Cortex of kidney (tissue), 1 donor: ENCODE measurements around the gene MUL1.
"Not testable (repeated sequence)": the region's sequence is repeated elsewhere in the genome, so short reads cannot be mapped to it uniquely, and the experiment has no call there.

Experiments
- DNase-seq: peaks from one replicate; lab custom pipeline; 2025; lab: John Stamatoyannopoulos, UW

The MUL1 gene, protein sequence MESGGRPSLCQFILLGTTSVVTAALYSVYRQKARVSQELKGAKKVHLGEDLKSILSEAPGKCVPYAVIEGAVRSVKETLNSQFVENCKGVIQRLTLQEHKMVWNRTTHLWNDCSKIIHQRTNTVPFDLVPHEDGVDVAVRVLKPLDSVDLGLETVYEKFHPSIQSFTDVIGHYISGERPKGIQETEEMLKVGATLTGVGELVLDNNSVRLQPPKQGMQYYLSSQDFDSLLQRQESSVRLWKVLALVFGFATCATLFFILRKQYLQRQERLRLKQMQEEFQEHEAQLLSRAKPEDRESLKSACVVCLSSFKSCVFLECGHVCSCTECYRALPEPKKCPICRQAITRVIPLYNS

DNA sequence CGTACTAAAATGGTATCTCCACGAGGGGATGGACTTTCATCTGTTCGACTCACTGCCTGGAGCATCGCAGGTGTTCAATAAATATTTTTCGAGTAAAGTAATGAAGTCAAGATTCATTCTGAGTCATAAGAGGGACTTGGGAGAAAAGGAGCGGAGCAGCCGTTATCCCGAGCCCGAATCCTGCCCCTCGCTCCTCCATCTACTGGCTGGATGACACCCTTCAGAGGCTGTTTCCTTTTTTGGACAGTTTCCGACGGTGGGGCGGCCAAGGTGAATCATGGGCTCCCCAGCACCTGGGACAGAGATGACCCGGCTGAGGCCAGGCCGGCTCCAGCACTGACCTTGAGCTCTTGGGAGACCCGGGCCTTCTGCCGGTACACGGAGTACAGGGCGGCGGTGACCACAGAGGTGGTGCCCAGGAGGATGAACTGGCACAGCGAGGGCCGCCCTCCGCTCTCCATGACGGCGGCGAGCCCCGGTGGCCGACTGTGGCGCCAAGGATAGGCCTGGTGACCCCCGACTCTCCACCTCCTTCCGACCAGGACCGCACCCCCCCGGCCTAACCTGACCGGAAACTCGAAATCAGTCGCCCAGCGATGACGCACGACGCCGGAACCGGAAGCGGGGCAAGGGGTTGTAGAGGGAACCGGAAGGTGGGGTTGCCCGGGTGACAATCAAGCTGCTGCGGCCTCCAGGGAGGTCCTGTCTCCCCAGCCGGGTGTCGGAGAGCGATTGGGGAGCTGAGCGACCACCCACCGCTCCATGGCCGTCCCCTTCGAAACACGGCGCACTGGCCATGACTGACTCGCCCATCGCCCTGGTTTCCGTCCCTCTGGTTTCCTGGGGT is at the start of gene MUL1:
MUL1 (minus strand) TSS at position 588 of the 847 bp plus-strand sequence; CDS start at position 461, 127 bp downstream.
- peak; percentile 30 for DNase-seq

DNA sequence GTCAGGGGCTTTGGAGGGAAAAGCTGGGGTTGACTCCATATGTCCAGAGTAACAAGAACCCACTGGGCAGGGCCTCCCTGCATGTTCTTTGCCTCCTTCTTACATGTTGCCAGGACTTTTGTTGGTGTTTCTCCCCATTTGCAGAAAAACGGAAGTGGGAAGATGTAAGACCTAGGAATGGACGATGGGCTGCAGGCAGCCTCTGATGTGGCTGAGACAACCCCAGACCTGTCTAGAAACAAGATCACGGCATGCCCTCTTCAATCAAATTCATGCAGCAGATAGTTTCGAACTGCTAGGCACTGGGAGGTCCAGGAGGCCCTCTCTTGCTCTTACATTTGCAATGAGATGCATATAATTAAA is 47.8 kb upstream of the MUL1 start:
- no peak for DNase-seq

DNA sequence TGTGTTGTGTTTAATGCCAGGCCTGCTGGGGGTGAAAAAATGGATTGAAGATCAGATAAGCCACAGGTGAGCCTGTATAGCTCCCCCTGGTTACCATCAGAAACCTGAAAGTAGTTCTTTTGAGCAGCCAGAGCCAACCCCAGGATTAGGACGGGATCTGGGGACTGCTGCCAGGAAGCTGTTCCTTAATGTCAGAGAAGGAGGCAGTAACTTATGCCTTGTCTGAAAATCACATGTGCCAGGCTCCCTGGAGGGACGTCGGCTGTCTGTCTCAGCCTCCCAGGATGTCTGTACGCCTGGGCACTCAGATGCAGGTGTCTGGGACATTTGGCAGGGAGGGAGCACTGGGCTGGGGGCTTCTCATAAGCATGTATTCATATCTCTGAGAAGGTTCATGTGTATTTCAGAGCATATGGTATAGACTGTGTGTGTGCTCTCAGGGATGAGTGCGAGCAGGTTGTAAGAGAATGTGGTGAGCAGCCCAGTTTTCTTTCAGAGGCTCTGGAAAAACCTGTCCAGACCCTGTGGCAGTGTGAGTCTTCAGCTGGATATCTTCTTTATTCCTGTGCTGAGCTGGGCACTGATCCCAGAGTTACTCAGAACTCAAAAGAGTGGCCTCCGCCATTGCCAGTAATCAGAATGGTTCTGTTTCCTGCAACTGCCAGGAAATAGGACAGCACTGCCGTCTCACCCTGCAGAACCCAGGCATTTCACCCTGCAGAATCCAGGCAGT is 47.2 kb upstream of the MUL1 start:
- DNase-seq = no peak

DNA sequence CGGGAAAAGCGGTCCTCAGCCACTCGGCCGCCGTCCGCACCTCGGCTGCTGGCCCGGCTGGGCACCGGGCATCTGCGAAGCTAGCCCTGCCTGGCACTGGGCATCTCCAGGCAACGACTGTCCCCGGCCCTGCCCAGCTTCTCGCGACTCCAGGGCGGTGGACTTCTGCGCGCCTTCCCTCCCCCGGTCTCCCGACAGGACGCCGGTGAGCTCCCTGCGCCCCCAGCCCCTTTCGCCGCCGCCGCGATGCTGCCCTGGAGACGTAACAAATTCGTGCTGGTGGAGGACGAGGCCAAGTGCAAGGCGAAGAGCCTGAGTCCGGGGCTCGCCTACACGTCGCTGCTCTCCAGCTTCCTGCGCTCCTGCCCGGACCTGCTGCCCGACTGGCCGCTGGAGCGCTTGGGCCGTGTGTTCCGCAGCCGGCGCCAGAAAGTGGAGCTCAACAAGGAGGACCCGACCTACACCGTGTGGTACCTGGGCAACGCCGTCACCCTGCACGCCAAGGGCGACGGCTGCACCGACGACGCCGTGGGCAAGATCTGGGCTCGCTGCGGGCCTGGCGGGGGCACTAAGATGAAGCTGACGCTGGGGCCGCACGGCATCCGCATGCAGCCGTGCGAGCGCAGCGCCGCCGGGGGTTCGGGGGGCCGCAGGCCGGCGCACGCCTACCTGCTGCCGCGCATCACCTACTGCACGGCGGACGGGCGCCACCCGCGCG is 44.9 kb upstream of the MUL1 start:
- DNase-seq = no peak

DNA sequence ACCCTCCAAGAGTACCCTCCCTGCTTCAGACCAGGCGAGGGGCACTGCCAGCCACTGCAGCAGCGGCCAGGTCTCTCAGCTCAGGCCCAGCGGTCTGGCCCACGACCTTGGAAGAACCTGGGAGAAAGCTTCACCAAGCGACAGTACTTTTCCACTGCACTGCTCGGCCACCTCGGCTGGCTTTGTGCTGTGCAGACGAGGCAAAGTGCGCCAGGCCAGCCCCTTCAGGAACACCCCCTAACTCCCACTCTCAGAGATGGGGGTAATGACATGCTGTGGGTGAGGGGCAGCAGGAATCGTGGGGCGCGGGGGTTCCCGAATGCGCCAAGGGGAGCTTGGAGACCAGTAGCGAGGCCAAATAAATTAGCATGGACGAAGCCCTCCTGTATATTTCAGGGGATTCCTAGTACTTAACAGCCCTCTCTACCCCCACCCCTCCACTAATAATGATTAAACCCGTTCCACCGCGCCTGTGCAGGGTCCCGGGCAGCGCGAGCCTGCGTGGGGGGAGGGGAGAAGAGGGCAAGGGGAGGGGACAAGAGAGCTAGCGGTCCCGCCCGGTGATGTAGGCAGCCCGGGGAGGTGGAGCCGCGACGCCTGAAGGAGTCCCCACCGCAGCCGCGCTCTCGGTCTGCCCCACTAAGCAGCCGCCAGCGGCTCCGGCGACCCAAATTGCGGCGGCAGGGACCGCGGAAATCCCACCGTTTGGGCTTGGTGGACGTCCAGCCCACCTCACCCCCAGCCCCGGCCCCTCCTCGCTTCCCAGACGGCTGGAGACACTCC is 44.2 kb upstream of the MUL1 start, which contains the start of gene FAM43B:
FAM43B (plus strand) TSS at position 629 of the 783 bp plus-strand sequence. CDS start 401 bp downstream, outside the sequence.
- no peak for DNase-seq

DNA sequence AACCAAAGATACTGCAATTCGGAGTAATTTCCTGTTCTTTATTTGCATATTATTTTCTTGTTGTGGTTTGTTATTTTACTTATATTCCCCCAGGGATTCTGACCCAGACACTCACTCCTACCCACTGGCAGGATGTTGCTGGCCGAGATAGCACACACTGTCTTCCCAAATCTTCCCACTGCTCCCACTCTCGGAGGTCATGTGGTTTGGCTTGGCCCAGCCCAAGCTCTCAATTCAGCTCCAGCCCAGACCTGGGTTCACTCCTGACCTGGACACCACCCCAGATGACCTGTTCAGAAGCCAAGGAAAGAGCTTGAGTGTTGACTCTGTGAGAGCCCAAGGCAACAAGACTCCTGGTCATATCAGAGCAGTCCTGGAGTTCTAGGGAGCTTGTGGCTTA is 43.2 kb upstream of the MUL1 start:
- DNase-seq = no peak

DNA sequence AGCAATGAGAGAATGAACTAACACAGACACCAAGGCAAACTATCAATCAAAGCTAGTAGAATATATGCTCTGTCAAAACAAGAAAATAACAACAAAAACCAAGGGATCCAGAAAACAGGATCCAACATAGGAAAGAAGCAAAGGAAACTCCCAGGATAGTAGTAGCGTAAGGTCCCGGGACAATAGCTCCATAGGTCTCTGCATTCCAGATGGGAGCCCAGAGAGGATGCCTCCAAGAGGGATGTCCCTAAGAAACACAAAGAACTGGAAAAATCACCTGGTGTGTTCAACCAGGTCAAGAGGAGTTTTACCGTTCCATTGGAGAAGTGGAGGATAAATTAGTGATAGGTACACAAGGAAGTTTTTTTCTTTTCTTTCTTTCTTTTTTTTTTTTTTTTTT is 38.7 kb upstream of the MUL1 start:
- DNase-seq = no peak

DNA sequence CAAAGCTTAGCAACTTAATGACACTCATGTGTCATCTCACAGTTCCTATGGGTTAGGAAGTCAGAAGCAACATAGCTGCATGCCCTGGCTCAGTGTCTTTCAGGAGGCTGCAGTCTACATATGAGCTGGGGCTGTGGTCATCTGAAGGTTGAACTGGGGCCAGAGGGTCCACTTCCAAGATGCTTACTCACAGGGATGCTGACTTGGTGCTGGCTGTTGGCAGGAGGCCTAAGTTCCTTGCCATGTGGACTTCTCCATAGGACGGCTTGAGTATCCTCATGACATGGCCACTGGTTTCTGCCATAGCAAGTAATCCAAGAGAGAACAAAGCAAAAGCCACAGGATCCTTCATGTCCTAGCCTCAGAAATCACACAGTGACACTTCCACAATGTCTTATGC is 32.3 kb upstream of the MUL1 start:
- no peak for DNase-seq

DNA sequence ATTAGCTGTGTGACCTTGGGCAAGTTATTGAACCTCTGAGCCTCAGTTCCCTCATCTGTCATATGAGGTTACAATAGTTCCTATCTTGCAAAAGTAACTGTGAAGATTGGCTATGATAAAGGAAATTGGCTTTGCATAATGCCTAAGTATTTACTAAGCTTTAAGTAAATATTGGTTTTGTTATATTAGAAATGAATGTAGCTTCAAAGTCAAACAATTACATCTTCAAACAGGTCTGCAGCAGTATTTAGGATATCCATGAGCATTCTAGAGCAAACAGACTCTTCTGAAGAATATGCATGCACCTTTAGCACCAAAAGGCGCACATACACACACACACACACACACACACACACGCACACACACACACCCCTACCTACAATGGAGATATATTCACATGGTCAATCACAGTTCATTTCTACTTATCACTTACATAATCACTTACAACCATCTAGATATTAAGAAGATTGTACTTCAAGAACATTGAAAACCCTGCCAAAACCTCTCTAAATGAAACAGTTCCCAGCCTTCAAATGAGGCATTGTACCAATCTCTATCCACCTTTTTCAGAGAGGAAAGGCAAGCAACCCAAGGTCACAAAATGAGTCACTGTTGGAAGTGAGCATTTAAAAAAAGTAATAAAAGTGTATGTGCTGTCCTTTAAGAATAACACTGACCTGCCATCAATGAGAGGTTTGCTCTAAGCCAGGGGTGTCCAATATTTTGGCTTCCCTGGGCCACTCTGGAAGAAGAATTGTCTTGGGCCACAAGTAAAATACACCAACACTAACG is 31.0 kb upstream of the MUL1 start:
- DNase-seq = no peak

DNA sequence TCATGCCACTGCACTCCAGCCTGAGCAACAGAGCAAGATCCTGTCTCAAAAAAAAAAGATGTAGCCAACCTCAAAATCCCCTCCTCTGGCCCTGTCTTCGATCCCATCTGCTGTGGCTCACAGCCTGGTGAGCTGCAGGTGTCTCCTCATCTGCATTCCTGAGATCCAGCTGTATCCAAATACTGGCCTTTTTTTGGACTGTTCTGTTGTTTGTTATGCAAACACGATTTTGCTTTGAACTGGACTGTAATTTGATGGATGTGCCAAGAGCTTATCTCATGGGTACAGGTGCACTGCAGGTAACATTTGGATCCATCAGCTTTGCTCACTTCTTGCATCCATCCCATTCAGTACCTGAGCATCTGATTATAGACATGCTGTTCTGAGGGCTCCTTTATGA is 30.3 kb upstream of the MUL1 start:
- DNase-seq = no peak

DNA sequence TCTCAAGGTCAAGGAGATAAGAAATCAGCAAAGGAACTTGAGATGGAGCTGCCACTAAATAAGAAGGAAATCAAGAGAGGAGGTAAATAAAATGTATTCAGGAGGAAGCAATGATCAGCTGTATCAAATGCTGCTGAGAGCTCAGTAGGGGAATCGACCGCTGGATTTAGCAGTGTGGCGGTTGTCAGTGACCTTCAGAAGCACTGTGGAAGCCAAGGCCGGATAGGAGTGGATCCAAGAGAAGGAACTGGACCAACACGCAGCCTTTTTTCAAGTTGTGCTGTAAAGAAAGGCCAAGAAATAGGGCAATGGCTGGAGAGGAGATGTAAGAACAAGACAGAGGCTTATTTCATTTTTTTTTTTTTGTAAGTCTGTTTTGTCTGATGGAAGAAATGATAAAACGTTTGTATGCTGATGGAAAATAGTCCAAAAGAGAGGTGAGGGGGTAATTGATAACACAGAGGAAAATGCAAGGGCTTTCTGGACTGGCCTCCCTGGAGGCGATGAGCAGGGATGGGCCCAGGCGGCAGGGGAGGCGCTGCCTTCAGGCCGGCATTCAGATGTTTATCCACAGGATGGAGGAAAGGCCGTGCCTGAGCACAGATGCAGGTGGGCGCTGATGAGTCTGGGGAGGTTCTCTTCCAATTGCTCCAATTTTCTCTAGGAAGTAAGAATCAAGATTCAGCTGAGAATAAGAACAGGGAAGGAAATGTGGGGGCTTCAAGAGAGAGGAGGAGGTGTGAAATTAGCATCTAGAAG is 26.9 kb upstream of the MUL1 start:
- no peak for DNase-seq

DNA sequence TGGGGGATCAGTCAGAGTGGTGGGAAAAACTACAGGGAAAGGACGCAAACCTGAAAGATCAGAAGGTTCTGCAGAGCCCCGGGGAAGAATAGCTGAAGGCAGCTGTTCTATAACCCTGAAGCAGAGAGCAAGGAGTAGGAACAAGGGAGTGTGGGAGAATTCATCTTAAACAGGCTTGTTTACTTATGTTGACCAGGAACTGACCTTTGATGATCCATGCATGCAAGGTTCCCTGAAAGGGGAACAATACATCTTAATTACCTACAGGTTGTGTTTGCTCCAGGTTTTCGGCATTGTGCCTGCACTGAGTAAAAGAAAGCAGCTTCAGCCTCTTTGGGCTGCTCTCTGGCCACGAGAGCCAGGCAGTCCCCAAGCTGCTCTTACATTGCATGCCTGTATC is 25.7 kb upstream of the MUL1 start:
- DNase-seq = no peak

DNA sequence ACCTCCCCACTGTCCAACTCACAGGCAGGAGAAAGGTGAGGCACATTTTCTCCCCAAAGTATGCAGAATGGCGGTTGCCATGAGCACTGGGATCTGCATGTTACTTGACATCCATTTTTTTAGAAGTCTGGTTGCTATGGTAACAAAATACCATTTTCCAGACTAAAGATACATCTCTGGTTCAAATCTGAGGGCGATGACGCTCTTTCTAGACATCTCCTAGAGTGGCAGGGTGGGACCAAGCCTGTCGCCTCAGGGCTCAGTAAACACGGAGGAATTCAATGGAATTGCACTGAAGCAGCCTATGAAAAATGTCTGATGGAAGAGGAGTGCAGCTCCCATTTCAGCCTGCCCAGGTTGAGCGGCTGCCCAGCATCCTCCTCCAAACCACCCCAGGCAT is 22.9 kb upstream of the MUL1 start:
- DNase-seq = no peak

DNA sequence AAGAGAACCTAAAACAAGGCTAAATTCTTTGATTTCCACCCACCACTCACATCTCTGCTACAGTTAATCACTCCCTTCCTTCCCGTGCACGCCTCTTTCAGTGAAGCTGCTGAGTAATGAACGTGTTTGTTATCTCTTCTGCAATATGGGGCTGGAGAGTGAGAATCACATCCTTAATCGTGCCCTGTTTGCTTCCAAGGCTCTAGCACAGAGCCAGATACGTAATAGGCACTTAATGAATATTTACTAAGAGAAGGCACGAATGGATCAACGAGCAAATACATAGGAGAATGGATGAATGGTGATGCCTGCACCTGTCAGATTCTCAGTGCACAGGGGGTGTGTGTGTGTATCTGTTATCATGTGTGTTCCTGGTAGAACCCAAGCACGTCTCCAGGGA is 22.4 kb upstream of the MUL1 start:
- DNase-seq = no peak

DNA sequence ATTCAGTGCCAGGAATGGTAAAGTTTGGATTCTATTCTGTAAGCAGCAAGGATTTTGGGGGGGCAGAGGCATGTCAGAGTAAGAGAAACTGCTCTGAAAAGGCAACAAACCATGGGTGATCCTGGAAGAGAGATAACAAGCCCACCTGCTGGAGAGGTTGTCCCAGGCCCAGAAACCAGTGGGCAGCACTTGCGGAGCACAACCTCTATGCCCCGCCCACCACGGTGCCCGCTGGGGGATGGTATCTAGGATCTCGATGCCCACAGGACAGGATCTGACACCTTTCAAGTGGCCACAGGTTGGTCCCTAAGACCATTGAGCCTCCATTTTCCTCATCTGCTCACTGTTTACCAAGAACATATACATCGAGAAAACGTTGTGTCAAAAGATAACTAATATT is 20.3 kb upstream of the MUL1 start:
- DNase-seq = no peak

DNA sequence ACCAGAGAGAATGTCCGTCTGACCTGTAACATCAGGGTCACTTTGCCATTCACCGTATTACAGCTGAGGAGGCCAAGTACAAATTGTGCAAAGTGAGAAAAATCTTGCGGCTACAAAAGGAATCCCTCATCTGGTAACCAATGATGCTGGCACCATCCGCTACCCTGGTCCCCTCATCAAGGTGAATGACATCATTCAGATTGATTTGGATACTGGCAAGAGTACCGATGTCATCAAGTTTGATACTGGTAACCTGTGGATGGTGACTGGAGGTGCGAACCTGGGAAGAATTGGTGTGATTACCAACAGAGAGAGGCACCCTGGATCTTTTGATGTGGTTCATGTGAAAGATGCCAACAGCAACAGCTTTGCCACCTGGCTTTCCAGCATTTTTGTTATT is 18.3 kb upstream of the MUL1 start:
- no peak for DNase-seq

DNA sequence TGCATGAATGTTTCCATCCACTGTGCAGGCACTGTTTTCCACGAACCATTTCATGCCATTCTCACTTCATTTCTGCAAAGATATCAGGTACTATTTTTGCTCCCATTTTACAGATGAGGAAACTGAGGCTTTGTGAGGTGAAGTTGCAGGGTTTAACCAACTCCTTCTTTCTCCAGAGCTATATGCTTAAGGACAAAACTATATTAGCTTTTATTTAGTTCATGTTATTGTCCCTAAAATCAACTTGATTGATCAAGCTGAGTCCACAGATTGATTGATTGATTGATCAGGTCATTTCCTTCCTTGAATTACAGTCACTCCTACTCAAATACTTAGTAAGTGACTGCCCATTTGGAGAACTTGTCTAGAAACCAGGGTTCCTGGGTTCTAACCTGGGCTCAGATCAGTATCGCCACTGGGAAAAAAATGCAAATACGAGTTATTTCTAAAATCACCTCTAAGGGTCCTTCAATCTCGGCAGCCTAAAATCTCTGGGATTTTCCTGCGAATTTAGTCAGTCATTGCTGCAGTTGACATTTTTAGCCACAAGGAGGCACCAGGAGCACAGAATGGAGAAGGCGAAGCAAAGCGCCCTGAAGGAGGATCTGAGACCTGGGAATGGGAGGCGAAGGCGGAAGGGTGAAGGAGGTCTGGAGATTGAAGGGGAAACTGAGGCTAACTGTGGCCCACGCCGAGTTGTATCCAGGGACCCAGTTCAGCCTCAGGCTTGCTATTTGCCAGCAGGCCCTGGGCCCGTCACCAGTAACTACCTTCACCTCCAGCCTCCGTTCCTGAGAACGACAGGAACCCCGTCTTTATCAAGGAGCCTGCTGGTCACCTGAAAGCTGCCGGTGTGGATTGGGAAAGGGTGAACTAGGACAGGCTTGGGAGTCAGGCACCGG is 14.3 kb upstream of the MUL1 start:
- DNase-seq = no peak

DNA sequence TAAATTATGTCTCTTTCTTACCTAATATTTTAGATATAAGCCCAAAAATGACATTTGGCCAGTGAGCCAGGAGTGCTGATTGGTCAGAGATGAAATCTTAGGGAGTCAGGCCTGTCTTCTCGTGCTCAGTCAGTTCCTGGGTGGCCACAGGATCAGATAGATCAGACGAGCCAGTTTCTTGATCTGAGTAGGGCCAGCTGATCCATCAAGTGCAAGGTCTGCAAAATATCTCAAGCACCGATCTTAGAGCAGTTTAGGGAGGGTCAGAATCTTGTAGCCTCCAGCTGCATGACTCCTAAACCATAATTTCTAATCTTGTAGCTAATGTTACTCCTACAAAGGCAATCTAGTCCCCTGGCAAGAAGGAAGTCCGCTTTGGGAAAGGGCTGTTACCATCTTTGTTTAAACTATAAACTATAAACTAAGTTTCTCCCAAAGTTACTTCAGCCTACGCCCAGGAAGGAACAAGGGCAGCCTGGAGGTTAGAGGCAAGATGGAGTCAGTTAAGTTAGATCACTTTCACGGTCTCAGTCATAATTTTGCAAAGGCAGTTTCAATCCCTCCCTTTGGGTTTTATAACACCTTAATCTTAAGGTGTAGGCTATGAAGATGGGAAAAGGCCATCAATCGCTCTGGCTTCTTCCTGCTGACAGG is 11.8 kb upstream of the MUL1 start:
- not testable (repeated sequence) for DNase-seq
